NCI-H128 (cell line): ENCODE data around the gene SATB1.
"Not testable (repeated sequence)": the region's sequence is repeated elsewhere in the genome, so short reads cannot be mapped to it uniquely, and the experiment has no call there.

ENCODE experiments used
- DNase-seq: peaks from one replicate; lab custom pipeline; 2025; ENCODE audit not compliant: unreplicated experiment; lab: John Stamatoyannopoulos, UW

Gene SATB1

GRCh38 chr3:18424729-18425640 lies at the start of gene SATB1:
SATB1 (minus strand) TSS chr3:18425339; CDS start chr3:18420967, 4,372 bp downstream.
- DNase-seq, result no peak

- no peak for DNase-seq
These were observed 49.1 kb upstream of the SATB1 start for GRCh38 chr3:18474202-18474601.

- no peak for DNase-seq
These were observed 44.6 kb upstream of the SATB1 start for GRCh38 chr3:18469775-18470174.

- no peak for DNase-seq
These were observed 41.0 kb upstream of the SATB1 start for GRCh38 chr3:18466136-18466535.

GRCh38 chr3:18454766-18455165 lies 29.6 kb upstream of the SATB1 start:
- DNase-seq, result no peak

- not testable (repeated sequence) for DNase-seq
These were observed 24.5 kb upstream of the SATB1 start for GRCh38 chr3:18449618-18450017.

GRCh38 chr3:18447720-18448119 lies 22.6 kb upstream of the SATB1 start:
- no peak for DNase-seq

GRCh38 chr3:18446149-18446825 lies 21.1 kb upstream of the SATB1 start:
- no peak for DNase-seq

- DNase-seq, result no peak
These were observed 20.4 kb upstream of the SATB1 start for GRCh38 chr3:18445401-18446148.

- no peak for DNase-seq
These were observed 19.7 kb upstream of the SATB1 start for GRCh38 chr3:18444595-18445400.

GRCh38 chr3:18443665-18444594 lies 18.8 kb upstream of the SATB1 start:
- DNase-seq, result no peak

- no peak for DNase-seq
These were observed 17.9 kb upstream of the SATB1 start for GRCh38 chr3:18442756-18443664.

GRCh38 chr3:18441551-18441950 lies 16.4 kb upstream of the SATB1 start:
- DNase-seq, result no peak

GRCh38 chr3:18440066-18440722 lies 15.1 kb upstream of the SATB1 start:
- no peak for DNase-seq

- no peak for DNase-seq
These were observed 14.1 kb upstream of the SATB1 start for GRCh38 chr3:18439281-18439680.

- no peak for DNase-seq
These were observed 13.4 kb upstream of the SATB1 start for GRCh38 chr3:18438586-18438985.

- DNase-seq, result no peak
These were observed 11.1 kb upstream of the SATB1 start for GRCh38 chr3:18436213-18436612.

- no peak for DNase-seq
These were observed 9.6 kb upstream of the SATB1 start for GRCh38 chr3:18434711-18435110.
